Smooth muscle cell (in vitro differentiated cells): ENCODE results near the gene ZMYND11. TPM values are rescaled to one million over a fixed set of nuclear protein-coding genes. Genes with fewer than 3 reads are reported as not detected.

Experiments
- DNase-seq: peaks from one replicate; lab custom pipeline; 2025; ENCODE audit not compliant: unreplicated experiment; lab: John Stamatoyannopoulos, UW
- H2AFZ ChIP-seq: fragments of 200-600 bp; sonication (generic); 2 replicates; pipeline ENCODE4 v1.6.0; 2016; ENCODE audit warnings: antibody characterized with exemption, low read depth, mild to moderate bottlenecking
- H3F3A ChIP-seq: fragments of 200-600 bp; sonication (generic); 2 replicates; pipeline ENCODE4 v1.6.0; 2017; ENCODE audit warnings: antibody characterized with exemption, low read depth
- H3K27ac ChIP-seq: fragments of 200-600 bp; sonication (generic); 2 replicates; pipeline ENCODE4 v1.5.1; 2016; ENCODE audit warnings: low read depth, mild to moderate bottlenecking
- H3K27me3 ChIP-seq: fragments of 200-600 bp; sonication (generic); 2 replicates; pipeline ENCODE4 v1.6.1; 2016; ENCODE audit warnings: low read depth, mild to moderate bottlenecking
- H3K36me3 ChIP-seq: fragments of 200-600 bp; sonication (generic); 2 replicates; pipeline ENCODE4 v1.5.1; 2016; ENCODE audit warnings: low read depth
- H3K4me1 ChIP-seq: fragments of 200-600 bp; sonication (generic); 2 replicates; pipeline ENCODE4 v1.5.1; 2016; ENCODE audit warnings: low read depth
- H3K4me2 ChIP-seq: fragments of 200-600 bp; sonication (generic); 2 replicates; pipeline ENCODE4 v1.6.0; 2016; ENCODE audit warnings: mild to moderate bottlenecking
- H3K4me3 ChIP-seq: fragments of 200-600 bp; sonication (generic); 2 replicates; pipeline ENCODE4 v1.5.1; 2016; ENCODE audit warnings: mild to moderate bottlenecking
- H3K79me2 ChIP-seq: fragments of 200-600 bp; sonication (generic); 2 replicates; pipeline ENCODE4 v1.6.0; 2016; ENCODE audit warnings: low read depth, mild to moderate bottlenecking
- H3K9ac ChIP-seq: fragments of 200-600 bp; sonication (generic); 2 replicates; pipeline ENCODE4 v1.6.0; 2016; ENCODE audit warnings: low read depth
- H3K9me3 ChIP-seq: fragments of 200-600 bp; sonication (generic); replicated peaks from 2 replicates; pipeline ENCODE4 v1.5.1; 2016; ENCODE audit warnings: low read depth
- H4K20me1 ChIP-seq: fragments of 200-600 bp; sonication (generic); 2 replicates; pipeline ENCODE4 v1.6.0; 2016; ENCODE audit warnings: low read depth
- WGBS: methylation state at CpG from one replicate; pipeline ENCODE4 v1.1.7; 2016; ENCODE audit warnings: low lambda C conversion rate; 5-methylcytosine and 5-hydroxymethylcytosine counted together
- polyA plus RNA-seq: library from polyadenylated mRNA; unstranded; fragments of >200 nt; fragmentation: Nextera tagmentation; extraction: Ambion mirVana; gene quantifications from 2 replicates; pipeline ENCODE4 v1.2.1, GENCODE V29; 2016
- total RNA-seq: library from RNA; depleted of rRNA; stranded (reverse); fragments of >200 nt; gene quantifications from 2 replicates; pipeline ENCODE4 v1.2.3, GENCODE V29; 2014
- TF ChIP-seq, protein P1 (sequence below): fragments of 200-600 bp; sonication (generic); IDR thresholded peaks from 2 replicates; pipeline ENCODE4 v1.5.1; 2017; ENCODE audit warnings: borderline replicate concordance, mild to moderate bottlenecking, antibody characterized with exemption; ENCODE audit not compliant: insufficient read depth, poor library complexity, severe bottlenecking

The ZMYND11 gene
- total and polyA plus RNA-seq, 2 experiments from 2014 or later: 33.7 to 66.3 TPM

DNA sequence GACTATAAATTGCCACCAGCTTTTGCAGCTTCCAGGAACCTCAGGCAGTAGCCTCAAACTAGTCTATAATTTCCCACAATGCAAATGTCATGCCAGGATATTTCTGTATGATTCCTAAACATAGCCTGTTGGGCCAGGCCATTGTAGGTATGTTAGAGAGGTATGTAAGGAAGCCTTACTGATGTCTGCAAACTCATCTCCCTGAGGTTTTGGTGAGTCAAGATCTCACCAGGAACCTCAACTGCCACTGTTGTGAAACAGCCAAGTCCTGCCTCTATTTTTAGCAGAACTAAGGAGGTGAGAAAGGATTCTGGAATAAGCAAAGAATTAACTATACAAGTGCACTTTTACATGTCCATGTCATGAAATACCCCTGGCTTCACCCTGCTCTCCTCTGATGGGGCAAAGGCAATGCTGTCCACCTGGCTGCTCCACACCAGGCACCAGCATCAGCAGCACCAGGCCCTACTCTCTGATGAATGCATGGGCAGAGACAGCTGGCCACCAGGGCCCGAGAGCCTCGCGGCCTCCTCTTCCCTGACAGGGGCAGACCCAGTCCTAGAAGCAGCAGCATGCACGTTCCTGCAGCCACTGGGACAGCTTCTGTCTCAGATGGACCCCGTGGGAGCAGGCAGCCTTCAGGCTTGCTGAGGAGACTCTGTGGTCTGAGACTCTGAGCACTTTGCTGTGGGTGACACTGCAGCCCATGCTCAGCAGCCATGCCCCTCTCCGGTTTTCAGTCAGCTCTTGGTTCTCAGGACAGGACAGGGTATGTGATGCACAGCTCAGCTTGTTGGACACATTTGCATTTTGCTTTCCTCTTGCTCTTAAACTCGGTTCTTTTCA is 147.3 kb downstream of the ZMYND11 start:
- Histone ChIP-seq H4K20me1 (no peaks in the 10 kb centered on the region), H3K4me3 (no peak overlapping the region), H3K79me2 (no peaks in the 10 kb centered on the region), H3K27me3 (no peaks in the 10 kb centered on the region), H3K9ac (no peak overlapping the region), H3K27ac (no peak overlapping the region), H3K4me1 (no peaks in the 10 kb centered on the region), H3K9me3 (no peaks in the 10 kb centered on the region), H3K4me2 (no peak overlapping the region), H3K36me3 (no peaks in the 10 kb centered on the region), H3F3A (no peaks in the 10 kb centered on the region), H2AFZ (no peak overlapping the region)
- 82% methylated on average over 7 of the region's 7 CpGs for WGBS
- no peak for DNase-seq
- TF ChIP-seq, protein P1, sequence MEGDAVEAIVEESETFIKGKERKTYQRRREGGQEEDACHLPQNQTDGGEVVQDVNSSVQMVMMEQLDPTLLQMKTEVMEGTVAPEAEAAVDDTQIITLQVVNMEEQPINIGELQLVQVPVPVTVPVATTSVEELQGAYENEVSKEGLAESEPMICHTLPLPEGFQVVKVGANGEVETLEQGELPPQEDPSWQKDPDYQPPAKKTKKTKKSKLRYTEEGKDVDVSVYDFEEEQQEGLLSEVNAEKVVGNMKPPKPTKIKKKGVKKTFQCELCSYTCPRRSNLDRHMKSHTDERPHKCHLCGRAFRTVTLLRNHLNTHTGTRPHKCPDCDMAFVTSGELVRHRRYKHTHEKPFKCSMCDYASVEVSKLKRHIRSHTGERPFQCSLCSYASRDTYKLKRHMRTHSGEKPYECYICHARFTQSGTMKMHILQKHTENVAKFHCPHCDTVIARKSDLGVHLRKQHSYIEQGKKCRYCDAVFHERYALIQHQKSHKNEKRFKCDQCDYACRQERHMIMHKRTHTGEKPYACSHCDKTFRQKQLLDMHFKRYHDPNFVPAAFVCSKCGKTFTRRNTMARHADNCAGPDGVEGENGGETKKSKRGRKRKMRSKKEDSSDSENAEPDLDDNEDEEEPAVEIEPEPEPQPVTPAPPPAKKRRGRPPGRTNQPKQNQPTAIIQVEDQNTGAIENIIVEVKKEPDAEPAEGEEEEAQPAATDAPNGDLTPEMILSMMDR: no peak

GRCh38 chr10:283140-283479 is 147.9 kb downstream of the ZMYND11 start:
- Histone ChIP-seq H3K4me2 (no peak overlapping the region), H2AFZ (no peak overlapping the region), H4K20me1 (no peaks in the 10 kb centered on the region), H3K4me3 (no peak overlapping the region), H3F3A (no peaks in the 10 kb centered on the region), H3K4me1 (no peaks in the 10 kb centered on the region), H3K79me2 (no peaks in the 10 kb centered on the region), H3K9me3 (no peaks in the 10 kb centered on the region), H3K9ac (no peak overlapping the region), H3K27ac (no peak overlapping the region), H3K36me3 (no peaks in the 10 kb centered on the region), H3K27me3 (no peaks in the 10 kb centered on the region)
- TF ChIP-seq, protein P1: no peak
- WGBS: 96% methylated on average over 8 of the region's 8 CpGs
- no peak for DNase-seq

- Histone ChIP-seq H3K79me2 (no peaks in the 10 kb centered on the region), H2AFZ (no peak overlapping the region), H3K4me3 (no peak overlapping the region), H3F3A (no peaks in the 10 kb centered on the region), H3K36me3 (no peaks in the 10 kb centered on the region), H3K4me1 (no peaks in the 10 kb centered on the region), H3K9ac (no peak overlapping the region), H3K27ac (no peak overlapping the region), H3K4me2 (no peak overlapping the region), H3K9me3 (no peaks in the 10 kb centered on the region), H3K27me3 (no peaks in the 10 kb centered on the region), H4K20me1 (no peaks in the 10 kb centered on the region)
- DNase-seq: no peak
- 95% methylated on average over 7 of the region's 7 CpGs for WGBS
- TF ChIP-seq, protein P1: no peak
Measured at GRCh38 chr10:283916-284356, 148.7 kb downstream of the ZMYND11 start.

DNA sequence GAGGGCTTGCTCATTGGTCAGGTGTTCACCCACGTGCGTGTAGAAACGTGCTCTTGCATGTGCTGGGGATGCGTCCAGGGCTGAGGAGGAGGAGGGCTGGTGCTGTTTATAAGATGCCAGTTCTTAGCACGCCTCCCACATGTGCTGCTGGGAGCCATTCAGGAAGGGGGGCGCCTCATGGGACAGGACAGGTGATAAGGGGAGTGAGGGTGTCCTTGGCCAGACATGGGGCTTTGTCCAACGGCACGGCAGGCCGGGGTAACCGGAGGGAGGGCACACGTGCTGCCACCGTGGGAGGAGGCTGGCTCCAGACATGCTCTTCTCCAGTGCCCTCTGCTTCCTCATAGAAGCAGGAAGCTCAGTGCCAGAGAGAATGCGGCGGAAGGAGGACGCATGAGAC is 150.0 kb downstream of the ZMYND11 start:
- H3K27me3 ChIP-seq: no peaks in the 10 kb centered on the region
- no peaks in the 10 kb centered on the region for H3K36me3 ChIP-seq
- no peaks in the 10 kb centered on the region for H3F3A ChIP-seq
- 89% methylated on average over 15 of the region's 15 CpGs for WGBS
- H3K4me2 ChIP-seq: no peak overlapping the region
- H3K27ac ChIP-seq: no peak overlapping the region
- H4K20me1 ChIP-seq: no peaks in the 10 kb centered on the region
- H3K79me2 ChIP-seq: no peaks in the 10 kb centered on the region
- TF ChIP-seq, protein P1: no peak
- no peaks in the 10 kb centered on the region for H3K4me1 ChIP-seq
- no peak overlapping the region for H2AFZ ChIP-seq
- no peak overlapping the region for H3K4me3 ChIP-seq
- no peak for DNase-seq
- H3K9me3 ChIP-seq: no peaks in the 10 kb centered on the region
- no peak overlapping the region for H3K9ac ChIP-seq
